Neuronal stem cell (in vitro differentiated cells): Measurements from ENCODE around the gene PROSER3.

Source experiments
- DNase-seq: peaks from one replicate; pipeline ENCODE4 v3.0.0-alpha.2; 2013; ENCODE audit warnings: low spot score
- H2AFZ ChIP-seq: one replicate; pipeline ENCODE4 v1.6.1; 2013; ENCODE audit warnings: mild to moderate bottlenecking, low read length, inconsistent platforms
- H2AK5ac ChIP-seq: 2 replicates; pipeline ENCODE4 v1.6.1; 2013; ENCODE audit warnings: low read depth, mild to moderate bottlenecking, inconsistent platforms, low read length, moderate library complexity, mixed read lengths
- H2BK120ac ChIP-seq: 2 replicates; pipeline ENCODE4 v1.6.1; 2013; ENCODE audit warnings: low read depth, mild to moderate bottlenecking, inconsistent platforms, low read length, moderate library complexity, mixed read lengths
- H2BK12ac ChIP-seq: one replicate; pipeline ENCODE4 v1.6.1; 2013; ENCODE audit warnings: low read length, inconsistent platforms
- H2BK15ac ChIP-seq: 2 replicates; pipeline ENCODE4 v1.6.1; 2013; ENCODE audit warnings: mild to moderate bottlenecking, low read length, inconsistent platforms, mixed read lengths
- H2BK5ac ChIP-seq: one replicate; pipeline ENCODE4 v1.6.1; 2013; ENCODE audit warnings: inconsistent platforms, mild to moderate bottlenecking, low read length, moderate library complexity
- H3K14ac ChIP-seq: one replicate; pipeline ENCODE4 v1.6.1; 2013; ENCODE audit warnings: low read length, inconsistent platforms
- H3K18ac ChIP-seq: 2 replicates; pipeline ENCODE4 v1.6.1; 2013; ENCODE audit warnings: low read length, inconsistent platforms
- H3K23ac ChIP-seq: 2 replicates; pipeline ENCODE4 v1.6.1; 2013; ENCODE audit warnings: low read depth, mild to moderate bottlenecking, mixed read lengths, low read length, inconsistent platforms; ENCODE audit not compliant: poor library complexity
- H3K27ac ChIP-seq: replicated peaks from 3 replicates; pipeline ENCODE4 v1.5.1; 2013; ENCODE audit warnings: low read length, inconsistent platforms
- H3K27me3 ChIP-seq, 3 experiments: 2 replicates each; pipeline ENCODE4 v1.6.1; 2013; ENCODE audit warnings: low read length in 3 of 3, mild to moderate bottlenecking in 2 of 3, inconsistent platforms in 1 of 3, low read depth in 1 of 3, mixed read lengths in 1 of 3, moderate library complexity in 1 of 3; ENCODE audit not compliant: control insufficient read depth in 3 of 3, insufficient read depth in 3 of 3
- H3K36me3 ChIP-seq, 2 donors: replicated peaks in 1 of 2; 2 replicates each; pipeline ENCODE4 v1.6.1; 2013; ENCODE audit warnings: low read length in 2 of 2; ENCODE audit not compliant: control insufficient read depth in 2 of 2, insufficient read depth in 2 of 2
- H3K4ac ChIP-seq: 2 replicates; pipeline ENCODE4 v1.6.1; 2013; ENCODE audit warnings: inconsistent platforms, mild to moderate bottlenecking, low read length, moderate library complexity
- H3K4me1 ChIP-seq, 2 donors: 1 replicate in 1 of 2; 2 replicates in 1 of 2; pipeline ENCODE4 v1.6.1; 2013; ENCODE audit warnings: low read length in 2 of 2, low read depth in 1 of 2; ENCODE audit not compliant: control insufficient read depth in 2 of 2, insufficient read depth in 1 of 2
- H3K4me2 ChIP-seq: one replicate; pipeline ENCODE4 v1.6.1; 2013; ENCODE audit warnings: mild to moderate bottlenecking, low read length, inconsistent platforms; ENCODE audit not compliant: insufficient read depth, poor library complexity, severe bottlenecking
- H3K4me3 ChIP-seq, 2 donors: 2 replicates each; pipeline ENCODE4 v1.5.1; 2013; ENCODE audit warnings: low read length in 2 of 2, mild to moderate bottlenecking in 2 of 2, inconsistent platforms in 1 of 2, moderate library complexity in 1 of 2
- H3K79me1 ChIP-seq: one replicate; pipeline ENCODE4 v1.6.1; 2013; ENCODE audit warnings: low read depth, mild to moderate bottlenecking, inconsistent platforms, low read length, moderate library complexity
- H3K9ac ChIP-seq: one replicate; pipeline ENCODE4 v1.6.1; 2013; ENCODE audit warnings: mild to moderate bottlenecking, low read depth, low read length, inconsistent platforms; ENCODE audit not compliant: poor library complexity
- H3K9me3 ChIP-seq, 2 donors: replicated peaks in 1 of 2; 2 replicates each; pipeline versions ENCODE3 to v1.6.1; 2013; ENCODE audit warnings: low read length in 2 of 2, mild to moderate bottlenecking in 2 of 2, inconsistent platforms in 1 of 2, low read depth in 1 of 2, mixed read lengths in 1 of 2, moderate library complexity in 1 of 2; ENCODE audit not compliant: control insufficient read depth in 2 of 2, insufficient read depth in 1 of 2
- H4K8ac ChIP-seq: one replicate; pipeline ENCODE4 v1.6.1; 2013; ENCODE audit warnings: low read depth, mild to moderate bottlenecking, inconsistent platforms, low read length, moderate library complexity
- H4K91ac ChIP-seq: one replicate; pipeline ENCODE4 v1.6.1; 2013; ENCODE audit warnings: low read length, low read depth, mild to moderate bottlenecking, inconsistent platforms; ENCODE audit not compliant: poor library complexity
- WGBS, 2 donors: extraction: QIAGEN DNeasy Blood & Tissue Kit; methylation state at CpG; one replicate each; pipeline ENCODE4 v1.1.7; 2013; ENCODE audit warnings: missing lambda C conversion rate in 2 of 2, mixed read lengths in 1 of 2; ENCODE audit not compliant: insufficient read length in 2 of 2, insufficient replicate concordance in 1 of 2; ENCODE audit errors: extremely low coverage in 2 of 2; 5-methylcytosine and 5-hydroxymethylcytosine counted together

The PROSER3 gene

DNA sequence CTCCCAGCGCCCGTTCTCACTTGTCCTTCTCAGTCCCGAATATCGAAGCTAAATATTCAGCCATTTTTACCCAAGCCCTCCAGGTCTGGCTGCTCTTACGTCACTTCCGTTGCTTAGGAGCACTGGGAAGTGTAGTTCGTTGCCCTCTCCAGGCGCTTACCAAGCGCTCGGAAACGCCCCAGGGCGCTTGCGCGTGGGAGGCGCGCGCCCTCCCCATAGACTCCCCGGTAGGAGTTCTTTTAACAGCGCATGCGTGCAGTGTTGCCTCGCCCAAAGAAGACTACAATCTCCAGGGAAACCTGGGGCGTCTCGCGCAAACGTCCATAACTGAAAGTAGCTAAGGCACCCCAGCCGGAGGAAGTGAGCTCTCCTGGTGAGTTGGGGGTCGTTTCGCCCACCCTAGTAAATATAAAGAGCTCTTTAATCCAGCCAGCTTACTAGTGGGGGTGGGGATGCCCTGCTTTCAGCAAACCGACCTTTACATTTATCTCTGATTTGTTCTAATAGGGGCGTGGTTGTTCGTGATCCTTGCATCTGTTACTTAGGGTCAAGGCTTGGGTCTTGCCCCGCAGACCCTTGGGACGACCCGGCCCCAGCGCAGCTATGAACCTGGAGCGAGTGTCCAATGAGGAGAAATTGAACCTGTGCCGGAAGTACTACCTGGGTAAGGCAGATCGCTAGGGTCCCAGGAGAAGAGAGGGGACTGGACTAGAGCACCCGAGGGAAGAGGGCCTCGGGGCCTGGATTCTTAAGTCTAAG, 12.5 kb upstream of the PROSER3 start, which contains the start of the genes PSENEN and U2AF1L4:
Gene PSENEN, plus strand, starts transcription at position 324 of the 759 bp plus-strand sequence. Its CDS starts 280 bp downstream, at position 604.
Gene U2AF1L4, minus strand, starts transcription at position 91 of the 759 bp plus-strand sequence. Its CDS starts 27 bp downstream, at position 64.
- WGBS, 2 donors: no CpG with 5 or more reads among the region's 40 CpGs
- Histone ChIP-seq H2AK5ac (peak within 1 kb of the TSS; percentile 70), H3K14ac (no peak within 1 kb of the TSS), H3K4me1 (peaks cover 9 to 12% of the 10 kb centered on the region in 2 donors), H3K9ac (peak within 1 kb of the TSS; percentile 80), H2AFZ (peak within 1 kb of the TSS; percentile 91), H3K27me3 (no peaks in the 10 kb centered on the region), H2BK15ac (no peak within 1 kb of the TSS), H2BK12ac (no peak within 1 kb of the TSS), H3K4ac (no peak within 1 kb of the TSS), H2BK5ac (peak within 1 kb of the TSS; percentile 62), H3K18ac (peak within 1 kb of the TSS; percentile 67), H3K36me3 (peaks cover 6 to 8% of the 10 kb centered on the region in 2 donors), H3K9me3 (no peaks in the 10 kb centered on the region), H3K27ac (peak within 1 kb of the TSS; percentile 90), H4K8ac (no peak within 1 kb of the TSS), H2BK120ac (no peak within 1 kb of the TSS), H3K79me1 (peaks cover 8% of the 10 kb centered on the region), H4K91ac (no peak within 1 kb of the TSS), H3K4me2 (peak within 1 kb of the TSS; percentile 76), H3K4me3 (peak within 1 kb of the TSS; percentile 74 to 86), H3K23ac (no peak within 1 kb of the TSS)
- peak; percentile 99 for DNase-seq

DNA sequence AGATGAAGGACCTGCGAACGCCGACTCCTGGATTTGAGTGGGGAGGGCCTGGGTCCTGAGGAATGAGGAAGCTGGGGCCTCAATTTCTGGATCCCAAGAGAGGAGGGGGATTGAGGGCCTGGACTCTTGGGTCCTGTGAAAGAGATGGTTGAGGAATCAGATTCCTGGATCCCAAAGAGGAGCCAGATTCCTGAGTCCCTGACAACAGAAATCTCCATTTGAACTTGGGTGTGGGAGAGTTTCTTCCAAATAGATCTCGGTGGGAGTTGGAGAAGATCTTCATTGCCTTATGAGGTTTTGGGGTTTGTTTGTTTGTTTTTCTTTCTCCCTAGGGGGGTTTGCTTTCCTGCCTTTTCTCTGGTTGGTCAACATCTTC, 11.9 kb upstream of the PROSER3 start:
- DNase-seq: no peak
- no peak overlapping the region for H3K9ac ChIP-seq
- no peak overlapping the region for H2BK12ac ChIP-seq
- peaks cover 9 to 12% of the 10 kb centered on the region in 2 donors for H3K4me1 ChIP-seq
- peaks cover 8% of the 10 kb centered on the region for H3K79me1 ChIP-seq
- no peak overlapping the region for H4K91ac ChIP-seq
- H4K8ac ChIP-seq: no peak overlapping the region
- no peaks in the 10 kb centered on the region for H3K27me3 ChIP-seq
- no peak overlapping the region for H2AK5ac ChIP-seq
- no peak overlapping the region for H3K23ac ChIP-seq
- peaks cover 6 to 8% of the 10 kb centered on the region in 2 donors for H3K36me3 ChIP-seq
- H3K4me2 ChIP-seq: peak overlapping the region; percentile 66
- no peaks in the 10 kb centered on the region for H3K9me3 ChIP-seq
- H3K14ac ChIP-seq: no peak overlapping the region
- no CpG with 5 or more reads among the region's 4 CpGs for WGBS, 2 donors
- H3K4ac ChIP-seq: no peak overlapping the region
- H3K4me3 ChIP-seq: peak overlapping the region; percentile 74 to 85
- no peak overlapping the region for H2BK15ac ChIP-seq
- H2AFZ ChIP-seq: peak overlapping the region; percentile 85
- H2BK5ac ChIP-seq: no peak overlapping the region
- H3K27ac ChIP-seq: no peak overlapping the region
- no peak overlapping the region for H2BK120ac ChIP-seq
- no peak overlapping the region for H3K18ac ChIP-seq

DNA sequence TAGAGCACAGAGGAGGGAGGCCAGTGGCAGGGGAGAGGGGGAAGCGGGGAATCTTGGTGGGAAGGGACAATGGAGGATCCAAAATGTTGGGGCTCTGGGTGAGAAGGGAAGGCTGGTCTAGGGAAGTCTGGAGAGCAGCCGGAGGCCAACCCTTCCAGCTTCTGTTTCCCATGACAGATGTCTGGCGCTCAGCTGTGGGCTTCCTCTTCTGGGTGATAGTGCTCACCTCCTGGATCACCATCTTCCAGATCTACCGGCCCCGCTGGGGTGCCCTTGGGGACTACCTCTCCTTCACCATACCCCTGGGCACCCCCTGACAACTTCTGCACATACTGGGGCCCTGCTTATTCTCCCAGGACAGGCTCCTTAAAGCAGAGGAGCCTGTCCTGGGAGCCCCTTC, 11.4 kb upstream of the PROSER3 start:
- no peak overlapping the region for H2AFZ ChIP-seq
- WGBS, 2 donors: no CpG with 5 or more reads among the region's 5 CpGs
- no peak overlapping the region for H4K91ac ChIP-seq
- H2BK15ac ChIP-seq: no peak overlapping the region
- no peak overlapping the region for H3K27ac ChIP-seq
- peaks cover 6 to 8% of the 10 kb centered on the region in 2 donors for H3K36me3 ChIP-seq
- H3K9me3 ChIP-seq: no peaks in the 10 kb centered on the region
- no peak overlapping the region for H2BK120ac ChIP-seq
- H3K79me1 ChIP-seq: peaks cover 8% of the 10 kb centered on the region
- H4K8ac ChIP-seq: no peak overlapping the region
- DNase-seq: no peak
- H3K4me1 ChIP-seq: peaks cover 9 to 12% of the 10 kb centered on the region in 2 donors
- H3K9ac ChIP-seq: no peak overlapping the region
- H3K14ac ChIP-seq: no peak overlapping the region
- H2BK12ac ChIP-seq: no peak overlapping the region
- no peak overlapping the region for H3K23ac ChIP-seq
- no peak overlapping the region for H3K18ac ChIP-seq
- H2AK5ac ChIP-seq: no peak overlapping the region
- H3K4me2 ChIP-seq: no peak overlapping the region
- H3K27me3 ChIP-seq: no peaks in the 10 kb centered on the region
- H2BK5ac ChIP-seq: no peak overlapping the region
- H3K4ac ChIP-seq: no peak overlapping the region
- H3K4me3 ChIP-seq: peak overlapping the region in 1 of 2 donors; percentile 74
